GM10248 (cell line): ENCODE measurements around the gene ZNF649.
A peak's percentile ranks its signal among the peaks of the same experiment; 100 is the strongest.

Experiments used
- CTCF ChIA-PET: fragments of 300-600 bp; sonication (Branson Sonifier 250); formaldehyde crosslinking; extraction: SDS; loops from one replicate; lab custom pipeline; 2021; ENCODE audit warnings: antibody characterized with exemption; lab: Yijun Ruan, JAX
- POLR2A ChIA-PET: fragments of 350-650 bp; sonication (Branson Sonifier 250); formaldehyde crosslinking; extraction: SDS; loops from one replicate; lab custom pipeline; 2020; ENCODE audit warnings: antibody characterized with exemption; lab: Yijun Ruan, JAX
- DNase-seq: peaks from one replicate; pipeline ENCODE4 v3.0.0; 2012; ENCODE audit errors: extremely low spot score
- CTCF ChIP-seq: IDR thresholded peaks from 2 replicates; pipeline ENCODE4 v1.5.1; 2012; ENCODE audit warnings: mild to moderate bottlenecking, low read depth; ENCODE audit errors: extremely low read depth, missing control alignments, control extremely low read depth

Gene ZNF649

GRCh38 chr19:51904331-51905165, at the start of gene ZNF649:
Gene ZNF649, minus strand, starts transcription at chr19:51905017. Its CDS starts 4,910 bp downstream, at chr19:51900107.
- ChIA-PET CTCF (no interaction called here), POLR2A (no interaction called here)
- no peak for TF ChIP-seq CTCF
- DNase-seq, result peak; percentile 87

- CTCF ChIA-PET, result no interaction called here
- POLR2A ChIA-PET, result no interaction called here
- DNase-seq, result no peak
- TF ChIP-seq CTCF, result no peak
Observed at GRCh38 chr19:51948975-51949374, 44.2 kb upstream of the ZNF649 start.

- TF ChIP-seq CTCF, result no peak
- no peak for DNase-seq
- CTCF ChIA-PET, result no interaction called here
- POLR2A ChIA-PET, result no interaction called here
Observed at GRCh38 chr19:51946602-51947001, 41.8 kb upstream of the ZNF649 start.

DNA sequence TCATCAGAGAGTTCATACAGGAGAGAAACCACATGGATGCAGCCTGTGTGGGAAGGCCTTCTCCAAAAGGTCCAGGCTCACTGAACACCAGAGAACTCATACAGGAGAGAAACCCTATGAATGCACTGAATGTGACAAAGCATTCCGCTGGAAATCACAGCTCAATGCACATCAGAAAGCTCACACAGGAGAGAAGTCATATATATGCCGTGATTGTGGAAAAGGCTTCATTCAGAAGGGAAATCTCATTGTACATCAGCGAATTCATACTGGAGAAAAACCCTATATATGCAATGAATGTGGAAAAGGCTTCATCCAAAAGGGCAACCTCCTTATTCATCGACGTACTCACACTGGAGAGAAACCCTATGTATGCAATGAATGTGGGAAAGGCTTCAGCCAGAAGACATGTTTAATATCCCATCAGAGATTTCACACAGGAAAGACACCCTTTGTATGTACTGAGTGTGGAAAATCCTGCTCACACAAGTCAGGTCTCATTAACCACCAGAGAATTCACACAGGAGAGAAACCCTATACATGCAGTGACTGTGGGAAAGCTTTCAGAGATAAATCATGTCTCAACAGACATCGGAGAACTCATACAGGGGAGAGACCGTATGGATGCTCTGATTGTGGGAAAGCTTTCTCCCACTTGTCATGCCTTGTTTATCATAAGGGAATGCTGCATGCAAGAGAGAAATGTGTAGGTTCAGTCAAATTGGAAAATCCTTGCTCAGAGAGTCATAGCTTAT, 40.2 kb upstream of the ZNF649 start:
- CTCF ChIA-PET, result no interaction called here
- DNase-seq, result no peak
- no peak for TF ChIP-seq CTCF
- POLR2A ChIA-PET, result no interaction called here

DNA sequence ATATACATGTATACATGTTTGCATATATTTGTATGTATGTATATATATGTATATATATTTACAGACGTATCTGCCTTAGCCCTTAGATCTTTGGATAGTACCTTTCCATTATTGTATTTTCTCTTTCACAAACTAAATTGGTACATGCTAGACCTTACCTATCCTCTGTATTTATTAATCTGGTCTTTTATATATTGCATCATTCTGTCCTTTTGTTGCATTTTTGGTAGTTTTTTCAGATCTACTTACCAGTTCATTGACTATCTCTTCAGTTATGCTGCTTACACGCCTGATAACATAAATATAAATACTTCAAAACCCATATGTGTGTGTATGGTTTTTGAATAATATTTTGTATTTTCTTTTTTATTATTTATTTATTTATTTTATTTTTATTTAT, 34.1 kb upstream of the ZNF649 start:
- ChIA-PET CTCF (no interaction called here), POLR2A (no interaction called here)
- TF ChIP-seq CTCF, result no peak
- no peak for DNase-seq

DNA sequence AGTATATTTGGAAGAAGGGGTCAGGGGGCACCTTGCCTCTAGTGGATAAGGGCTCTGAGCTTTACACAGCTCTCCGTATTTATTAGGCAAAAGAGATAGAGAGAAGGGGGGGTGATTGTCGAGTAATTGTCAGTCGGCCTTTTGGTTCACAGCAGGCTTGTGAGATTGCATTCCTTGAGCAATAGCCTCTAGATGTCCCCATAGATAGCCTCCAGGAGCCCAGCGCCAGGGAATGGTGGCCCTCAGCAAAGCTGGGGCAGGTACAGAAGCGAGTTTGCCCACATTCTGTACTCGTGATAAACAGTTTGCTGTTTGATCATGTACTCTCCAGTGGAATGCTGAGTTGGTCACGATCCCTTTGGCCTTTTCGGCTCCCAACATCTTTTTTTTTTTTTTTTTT, 27.1 kb upstream of the ZNF649 start:
- TF ChIP-seq CTCF, result no peak
- no peak for DNase-seq
- POLR2A ChIA-PET, result no interaction called here
- CTCF ChIA-PET, result no interaction called here
